Psoas muscle (tissue), 8 donors: ENCODE results near the gene TMEM218. TPM values are rescaled to one million over a fixed set of nuclear protein-coding genes. Genes with fewer than 3 reads are reported as not detected.

Experiments used
- ATAC-seq, 4 donors: fragments of 200-7000 bp; cut with Tn5 transposase; one replicate each; pipeline ENCODE4 v1.9.1; 2020; ENCODE audit warnings: moderate library complexity in 3 of 4, mild to moderate bottlenecking in 2 of 4
- DNase-seq, 2 donors: peaks; one replicate each; pipeline ENCODE4 v3.0.0-alpha.2; 2020
- H3K27ac ChIP-seq: fragments of 200-600 bp; one replicate; pipeline ENCODE4 v1.8.0; 2022
- H3K27me3 ChIP-seq, 3 donors: fragments of 200-600 bp in 1 of 3; one replicate each; pipeline versions ENCODE4 v1.6.1 to v1.8.0; 2013 to 2022; ENCODE audit warnings: low read length in 2 of 3, mild to moderate bottlenecking in 2 of 3, moderate library complexity in 1 of 3; ENCODE audit not compliant: insufficient read depth in 3 of 3
- H3K36me3 ChIP-seq, 2 donors: fragments of 200-600 bp in 1 of 2; one replicate each; pipeline versions ENCODE4 v1.6.1 to v1.8.0; 2013 to 2022; ENCODE audit warnings: low read depth in 1 of 2, mild to moderate bottlenecking in 1 of 2, moderate library complexity in 1 of 2; ENCODE audit not compliant: insufficient read depth in 1 of 2
- H3K4me1 ChIP-seq: fragments of 200-600 bp; one replicate; pipeline ENCODE4 v1.8.0; 2022
- H3K4me3 ChIP-seq: fragments of 200-600 bp; one replicate; pipeline ENCODE4 v1.8.0; 2022; ENCODE audit warnings: mild to moderate bottlenecking
- H3K9me3 ChIP-seq: fragments of 200-600 bp; one replicate; pipeline ENCODE4 v1.8.0; 2022
- WGBS, 3 donors: extraction: QIAGEN DNeasy Blood & Tissue Kit; methylation state at CpG; one replicate each; pipeline versions ENCODE4 v1.1.6 to v1.1.7; 2013; 5-methylcytosine and 5-hydroxymethylcytosine counted together
- intact Hi-C, 2 donors: fragments of 100-400 bp; cut with DNase I; formaldehyde crosslinking; loops; one replicate each; pipeline versions ENCODE4 v1.11.0 to v1.14.2; 2022
- polyA plus RNA-seq, 3 donors: library from polyadenylated mRNA; stranded (reverse); fragments of 200-250 nt; gene quantifications; one replicate each; pipeline ENCODE4 v1.2.3, GENCODE V29; 2013
- total RNA-seq, 4 donors: library from RNA; stranded (reverse); fragmentation: NEBNext Ultra II Directional in 2 of 4; extraction: Animal tissue kit (Norgen Biotek cat#: 25700) in 2 of 4; gene quantifications; one replicate each; pipeline versions ENCODE4 v1.2.1 to v1.2.4, GENCODE V29; 2021 to 2023
- TF ChIP-seq, protein P1 (sequence below): fragments of 200-600 bp; IDR thresholded peaks from one replicate; pipeline ENCODE4 v1.8.0; 2022; ENCODE audit warnings: antibody characterized with exemption
- donor health status: healthy with polysubstance abuse.
- donor health status: DM: no; HTN: no; CAD: no; lungs with moderate emphysema.
- donor health status: Bipolar disorder and iron deficiency.
- donor health status: healthy.
- donor health status: DM: yes; HTN: yes; CAD: no.
- donor health status: DM: no; HTN: no; CAD: no.
- donor health status: DM: no; HTN: no; CAD: no.
- donor health status: DM: yes; HTN: yes; CAD: no.

The TMEM218 gene
- total and polyA plus RNA-seq, 7 donors = 4.9 to 30.3 (median 12.1) TPM

DNA sequence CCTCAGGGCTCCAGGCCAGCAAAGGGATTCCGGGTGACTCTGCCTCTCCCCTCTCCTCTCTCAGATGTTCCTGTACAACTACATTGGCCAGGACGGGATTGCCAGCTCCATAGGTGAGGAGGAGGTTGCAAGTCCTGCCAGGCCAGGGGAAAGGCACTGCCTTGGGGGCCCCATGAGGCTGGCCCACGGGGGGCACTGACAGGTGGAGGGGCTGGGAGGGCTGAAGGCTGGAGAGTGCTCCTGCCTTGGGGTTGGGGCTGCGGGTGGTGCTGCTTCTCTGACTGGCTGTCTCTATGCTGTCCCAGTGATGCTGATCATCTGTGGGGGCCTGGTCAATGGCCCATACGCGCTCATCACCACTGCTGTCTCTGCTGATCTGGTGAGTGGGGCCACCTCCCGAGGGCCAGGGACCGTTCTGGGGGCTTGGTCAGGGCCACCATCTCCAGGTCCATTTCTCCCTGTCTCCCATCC lies 26.6 kb downstream of the TMEM218 start:
- Histone ChIP-seq H3K27me3 (peaks cover 0 to 9% (median 0%) of the 10 kb centered on the region in 3 donors), H3K27ac (no peak overlapping the region), H3K9me3 (no peaks in the 10 kb centered on the region), H3K36me3 (no peaks in the 10 kb centered on the region), H3K4me3 (no peak overlapping the region), H3K4me1 (no peaks in the 10 kb centered on the region)
- TF ChIP-seq, protein P1, sequence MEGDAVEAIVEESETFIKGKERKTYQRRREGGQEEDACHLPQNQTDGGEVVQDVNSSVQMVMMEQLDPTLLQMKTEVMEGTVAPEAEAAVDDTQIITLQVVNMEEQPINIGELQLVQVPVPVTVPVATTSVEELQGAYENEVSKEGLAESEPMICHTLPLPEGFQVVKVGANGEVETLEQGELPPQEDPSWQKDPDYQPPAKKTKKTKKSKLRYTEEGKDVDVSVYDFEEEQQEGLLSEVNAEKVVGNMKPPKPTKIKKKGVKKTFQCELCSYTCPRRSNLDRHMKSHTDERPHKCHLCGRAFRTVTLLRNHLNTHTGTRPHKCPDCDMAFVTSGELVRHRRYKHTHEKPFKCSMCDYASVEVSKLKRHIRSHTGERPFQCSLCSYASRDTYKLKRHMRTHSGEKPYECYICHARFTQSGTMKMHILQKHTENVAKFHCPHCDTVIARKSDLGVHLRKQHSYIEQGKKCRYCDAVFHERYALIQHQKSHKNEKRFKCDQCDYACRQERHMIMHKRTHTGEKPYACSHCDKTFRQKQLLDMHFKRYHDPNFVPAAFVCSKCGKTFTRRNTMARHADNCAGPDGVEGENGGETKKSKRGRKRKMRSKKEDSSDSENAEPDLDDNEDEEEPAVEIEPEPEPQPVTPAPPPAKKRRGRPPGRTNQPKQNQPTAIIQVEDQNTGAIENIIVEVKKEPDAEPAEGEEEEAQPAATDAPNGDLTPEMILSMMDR = no peak
- 74 to 79% (median 76%) methylated on average over 8 of the region's 8 CpGs for WGBS, 3 donors
- DNase-seq = no peak
- intact Hi-C loops = no loop called here
- no peak for ATAC-seq

DNA sequence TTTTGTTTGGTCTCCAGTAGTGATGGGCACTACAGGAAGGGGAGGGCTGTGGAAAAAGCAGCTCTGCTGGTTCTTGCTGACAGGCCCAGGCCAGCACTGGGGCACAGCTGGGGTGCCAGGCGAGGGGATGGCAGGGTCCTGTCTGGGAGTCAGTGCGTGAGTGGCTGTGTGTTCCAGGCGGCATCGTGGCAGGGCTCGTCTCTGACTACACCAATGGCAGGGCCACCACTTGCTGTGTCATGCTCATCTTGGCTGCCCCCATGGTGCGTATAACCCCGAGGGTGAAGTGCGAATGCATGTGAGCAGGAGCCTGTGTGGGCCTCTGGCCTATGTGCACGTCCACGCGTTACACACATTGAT lies 27.4 kb downstream of the TMEM218 start:
- ATAC-seq = no peak
- no peak for DNase-seq
- intact Hi-C loops = no loop called here
- WGBS, 3 donors = 92 to 96% (median 95%) methylated on average over 11 of the region's 11 CpGs
- Histone ChIP-seq H3K27me3 (peaks cover 0 to 9% (median 0%) of the 10 kb centered on the region in 3 donors), H3K9me3 (no peaks in the 10 kb centered on the region), H3K4me3 (no peak overlapping the region), H3K4me1 (no peaks in the 10 kb centered on the region), H3K27ac (no peak overlapping the region), H3K36me3 (no peaks in the 10 kb centered on the region)
- TF ChIP-seq, protein P1 = no peak

DNA sequence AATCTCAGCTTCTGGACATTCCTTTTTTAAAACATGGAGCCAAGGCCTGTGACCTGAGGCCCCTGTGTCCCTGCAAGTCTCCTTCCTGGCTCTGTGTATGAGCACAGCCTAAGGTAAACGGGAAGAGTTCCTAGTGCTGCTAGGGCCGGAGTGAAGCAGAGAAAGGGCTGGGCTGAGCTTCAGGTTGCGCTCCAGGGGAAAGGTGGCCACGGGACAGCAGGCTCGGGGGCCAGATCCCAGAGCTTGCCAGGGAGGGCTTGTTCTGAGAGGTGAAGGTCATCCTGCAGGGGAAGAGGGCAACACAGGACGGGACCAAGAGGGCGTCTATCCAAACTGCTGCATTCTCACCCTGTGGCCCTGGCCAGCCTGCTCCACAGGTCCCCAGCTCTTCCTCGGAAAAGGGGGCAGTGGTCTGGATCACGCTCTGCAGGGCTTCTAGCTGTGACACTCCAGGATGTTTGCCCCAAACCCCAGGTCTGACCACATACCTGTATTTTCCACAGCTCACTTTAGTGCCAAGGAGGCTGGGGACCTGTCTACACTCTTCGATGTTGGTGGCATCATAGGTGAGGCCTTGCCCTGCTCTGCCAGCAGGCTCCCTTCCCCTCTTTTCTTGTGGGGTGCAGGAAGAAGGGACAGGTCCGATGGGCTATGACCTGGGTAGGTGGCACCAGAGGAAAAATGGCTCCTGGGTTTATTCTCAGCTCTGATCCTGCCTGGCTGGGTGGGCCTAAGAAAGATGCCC lies 27.9 kb downstream of the TMEM218 start:
- Histone ChIP-seq H3K9me3 (no peaks in the 10 kb centered on the region), H3K36me3 (no peaks in the 10 kb centered on the region), H3K4me1 (no peaks in the 10 kb centered on the region), H3K27ac (no peak overlapping the region), H3K4me3 (no peak overlapping the region), H3K27me3 (peaks cover 0 to 9% (median 0%) of the 10 kb centered on the region in 3 donors)
- WGBS, 3 donors = 66 to 71% (median 68%) methylated on average over 11 of the region's 11 CpGs
- DNase-seq (no peak), ATAC-seq (no peak)
- intact Hi-C loops = no loop called here
- TF ChIP-seq, protein P1 = no peak

DNA sequence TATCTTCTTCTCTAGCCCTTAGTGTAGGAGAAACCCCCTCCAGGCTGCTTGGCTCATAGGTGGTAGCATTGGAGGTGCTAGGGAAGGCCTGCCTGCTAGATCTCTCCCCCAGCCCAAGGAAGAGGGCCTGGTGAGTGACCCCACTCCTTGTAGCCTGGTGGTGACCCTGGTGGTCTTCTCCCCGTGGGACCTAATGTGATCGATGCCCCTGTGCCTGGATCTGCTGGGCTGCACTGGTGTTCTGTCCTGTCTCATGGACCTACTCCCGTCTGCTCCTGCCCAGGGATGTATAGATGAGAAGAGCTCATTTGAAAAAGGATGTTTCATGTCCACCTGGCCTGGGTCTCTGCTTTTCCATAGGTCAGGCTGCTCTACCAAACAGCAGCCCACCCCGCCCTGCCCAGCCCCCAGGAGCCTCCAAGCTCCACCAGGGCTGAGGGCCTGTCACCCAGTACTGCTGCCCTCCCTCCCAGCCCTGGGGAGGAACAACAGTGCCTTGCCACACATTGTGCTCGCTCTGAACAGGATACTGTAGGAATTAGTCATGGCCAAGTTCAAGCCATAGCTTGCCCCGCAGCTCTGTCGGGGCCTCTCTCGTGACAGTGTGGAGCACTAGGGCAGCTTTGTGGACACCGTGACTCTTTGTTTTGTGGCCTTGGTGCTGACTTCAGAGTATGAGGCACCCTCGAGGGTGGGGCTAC lies 28.7 kb downstream of the TMEM218 start:
- intact Hi-C loops = no loop called here
- WGBS, 3 donors = 59 to 68% (median 62%) methylated on average over 10 of the region's 10 CpGs
- no peak for ATAC-seq

More for the DNA sequence above, 28.7 kb downstream of the TMEM218 start:
- TF ChIP-seq, protein P1 = no peak
- no peaks in the 10 kb centered on the region for H3K36me3 ChIP-seq
- no peaks in the 10 kb centered on the region for H3K4me1 ChIP-seq
- H3K27me3 ChIP-seq = peaks cover 0 to 9% (median 0%) of the 10 kb centered on the region in 3 donors
- no peak overlapping the region for H3K4me3 ChIP-seq
- H3K9me3 ChIP-seq = no peaks in the 10 kb centered on the region
- no peak overlapping the region for H3K27ac ChIP-seq
- no peak for DNase-seq
